ENCODE measurements around the gene FAM120B.

The FAM120B gene

GRCh38 chr6:170362121-170362520 lies 55.6 kb downstream of the FAM120B start:
- DNase-seq, result no peak

- no peak for DNase-seq
These were observed 56.7 kb downstream of the FAM120B start for GRCh38 chr6:170363255-170363654.

GRCh38 chr6:170365121-170365520 lies 58.6 kb downstream of the FAM120B start:
- no peak for DNase-seq

- DNase-seq, result no peak
These were observed 59.0 kb downstream of the FAM120B start for GRCh38 chr6:170365593-170365992.

- no peak for DNase-seq
These were observed 59.8 kb downstream of the FAM120B start for GRCh38 chr6:170366248-170366960.

- DNase-seq, result no peak
These were observed 60.7 kb downstream of the FAM120B start for GRCh38 chr6:170367241-170367640.

- DNase-seq, result no peak
These were observed 62.0 kb downstream of the FAM120B start for GRCh38 chr6:170368544-170368943.

GRCh38 chr6:170369403-170369802 lies 62.8 kb downstream of the FAM120B start:
- DNase-seq, result no peak

- DNase-seq, result peak; percentile 23
These were observed 63.9 kb downstream of the FAM120B start for GRCh38 chr6:170370416-170370815.

GRCh38 chr6:170371080-170371479 lies 64.5 kb downstream of the FAM120B start:
- no peak for DNase-seq

GRCh38 chr6:170371588-170371987 lies 65.0 kb downstream of the FAM120B start:
- no peak for DNase-seq

GRCh38 chr6:170372380-170373325 lies 66.1 kb downstream of the FAM120B start:
- DNase-seq, result no peak

- peak; percentile 77 for DNase-seq
These were observed 68.2 kb downstream of the FAM120B start for GRCh38 chr6:170374571-170375444.

- no peak for DNase-seq
These were observed 69.1 kb downstream of the FAM120B start for GRCh38 chr6:170375661-170376060.

- peak; percentile 15 for DNase-seq
These were observed 70.0 kb downstream of the FAM120B start for GRCh38 chr6:170376386-170377043.

- DNase-seq, result no peak
These were observed 71.9 kb downstream of the FAM120B start for GRCh38 chr6:170378502-170378901.

GRCh38 chr6:170381562-170381961 lies 75.0 kb downstream of the FAM120B start:
- peak; percentile 27 for DNase-seq

- DNase-seq, result no peak
These were observed 77.0 kb downstream of the FAM120B start for GRCh38 chr6:170383466-170384035.

GRCh38 chr6:170385506-170385905 lies 78.9 kb downstream of the FAM120B start:
- DNase-seq, result no peak

GRCh38 chr6:170388113-170388512 lies 81.6 kb downstream of the FAM120B start:
- DNase-seq, result no peak

- no peak for DNase-seq
These were observed 86.5 kb downstream of the FAM120B start for GRCh38 chr6:170393033-170393432.

- DNase-seq, result no peak
These were observed 87.3 kb downstream of the FAM120B start for GRCh38 chr6:170393807-170394399.

Data from inflammatory macrophage treated with lipopolysaccharide for 4 hours (primary cell).